Heart right ventricle (tissue), 16 donors: ENCODE results near the gene ZDHHC12. TPM values are rescaled to one million over a fixed set of nuclear protein-coding genes. Genes with fewer than 3 reads are reported as not detected.

Source experiments
- ATAC-seq, 8 donors: fragments of 200-7000 bp; cut with Tn5 transposase; one replicate each; pipeline ENCODE4 v1.9.1; 2020; ENCODE audit warnings: mild to moderate bottlenecking in 8 of 8, moderate library complexity in 8 of 8, moderate number of reproducible peaks in 1 of 8
- DNase-seq, 2 donors: peaks; one replicate each; pipeline ENCODE4 v3.0.0-alpha.2; 2020
- H3K27ac ChIP-seq, 10 donors: fragments of 200-600 bp; sonication (generic) in 2 of 10; one replicate each; pipeline versions ENCODE4 v1.5.0 to v1.8.0; 2020 to 2022; ENCODE audit warnings: mild to moderate bottlenecking in 3 of 10
- H3K27me3 ChIP-seq, 7 donors: fragments of 200-600 bp; one replicate each; pipeline ENCODE4 v1.8.0; 2021 to 2022; ENCODE audit warnings: mild to moderate bottlenecking in 2 of 7
- H3K36me3 ChIP-seq, 9 donors: fragments of 200-600 bp; sonication (generic) in 1 of 9; one replicate each; pipeline versions ENCODE4 v1.5.0 to v1.8.0; 2020 to 2022; ENCODE audit warnings: mild to moderate bottlenecking in 2 of 9
- H3K4me1 ChIP-seq, 9 donors: fragments of 200-600 bp; sonication (generic) in 1 of 9; one replicate each; pipeline versions ENCODE4 v1.5.0 to v1.8.0; 2020 to 2022; ENCODE audit warnings: mild to moderate bottlenecking in 4 of 9
- H3K4me3 ChIP-seq, 10 donors: fragments of 200-600 bp; sonication (generic) in 2 of 10; one replicate each; pipeline versions ENCODE4 v1.5.0 to v1.8.0; 2020 to 2022; ENCODE audit warnings: mild to moderate bottlenecking in 7 of 10, moderate library complexity in 2 of 10
- H3K9me3 ChIP-seq, 11 donors: fragments of 200-600 bp in 10 of 11; sonication (generic) in 2 of 11; one replicate each; pipeline versions ENCODE4 v1.5.0 to v1.8.0; 2013 to 2022; ENCODE audit warnings: mild to moderate bottlenecking in 2 of 11, control low read depth in 1 of 11, moderate library complexity in 1 of 11
- CTCF ChIP-seq, 9 donors: fragments of 200-600 bp; sonication (generic) in 2 of 9; IDR thresholded peaks; one replicate each; pipeline versions ENCODE4 v1.5.0 to v1.8.0; 2021 to 2022; ENCODE audit warnings: antibody characterized with exemption in 9 of 9, mild to moderate bottlenecking in 5 of 9, moderate library complexity in 1 of 9
- WGBS, 2 donors: extraction: QIAGEN DNeasy Blood & Tissue Kit; methylation state at CpG; one replicate each; pipeline ENCODE4 v1.1.7; 2013; ENCODE audit warnings: inconsistent platforms in 1 of 2; 5-methylcytosine and 5-hydroxymethylcytosine counted together
- intact Hi-C, 10 donors: fragments of 100-400 bp; cut with DNase I; formaldehyde crosslinking; loops; one replicate each; pipeline versions ENCODE4 v1.11.1 to v1.14.2; 2022
- polyA plus RNA-seq, 2 donors: library from polyadenylated mRNA; stranded (reverse); fragments of 200-250 nt; gene quantifications; one replicate each; pipeline ENCODE4 v1.2.3, GENCODE V29; 2013
- total RNA-seq, 10 donors: library from RNA; stranded (reverse); fragmentation: NEBNext Ultra II Directional in 3 of 10; extraction: Animal tissue kit (Norgen Biotek cat#: 25700) in 3 of 10; gene quantifications; one replicate each; pipeline versions ENCODE4 v1.2.1 to v1.2.4, GENCODE V29; 2021 to 2023
- donor health status: Arrhythmogenic right ventricular cardiomyopathy.
- donor health status: ischemic (EF 13 %, LVEDD 7.1; RV severe dilation, severe dysfunction).
- donor health status: healthy with polysubstance abuse.
- donor health status: DM: no; HTN: yes; CAD: no.
- donor health status: DM: no; HTN: no; CAD: no.
- donor health status: ischemic (EF 25% LVEDD 6.9; RV normal size, moderate dysfunction).
- donor health status: ischemic (EF 25% LVEDD 5.7; RV mildly dilated, moderate dysfunction).
- donor health status: healthy.
- donor health status: DM: yes; HTN: yes; CAD: no.
- donor health status: Ischemic cardiomyopathy.
- donor health status: ischemic (EF 35%, LVEDD 5.7; RV mildly dilated, moderate dysfunction).
- donor health status: nonischemic (EF 11% LVEDD 7.7; RV severe dilation, severe dysfunction).
- donor health status: DM: yes; HTN: yes; CAD: no.
- donor health status: PGD.
- donor health status: ischemic (EF 29% LVEDD 5.4; RV normal size, mild dysfunction).
- donor health status: nonischemic (EF 23%, LVEDD 6.1; RV moderate dilation, normal function).

ZDHHC12 gene
- total and polyA plus RNA-seq, 12 donors, result 4.1 to 36.6 (median 6.2) TPM

- ATAC-seq, result no peak
- DNase-seq, result no peak
These were observed 40.4 kb upstream of the ZDHHC12 start for GRCh38 chr9:128764361-128764760.

GRCh38 chr9:128762671-128763449 lies 38.9 kb upstream of the ZDHHC12 start:
- Histone ChIP-seq H3K9me3 (no peaks in the 10 kb centered on the region), H3K4me3 (no peak overlapping the region), H3K27me3 (no peaks in the 10 kb centered on the region), H3K4me1 (peaks cover 0 to 10% (median 0%) of the 10 kb centered on the region in 9 donors), H3K27ac (no peak overlapping the region), H3K36me3 (peaks cover 0 to 16% (median 0%) of the 10 kb centered on the region in 9 donors)
- ATAC-seq, result peak in 5 of 8 donors; percentile 26 to 38 (median 30)
- no peak for DNase-seq
- intact Hi-C loops, result no loop called here
- WGBS, 2 donors, result 77 to 81% methylated on average over 9 of the region's 9 CpGs
- TF ChIP-seq CTCF (IDR thresholded peaks at IDR 0.05), result no peak

More at GRCh38 chr9:128764361-128764760, 40.4 kb upstream of the ZDHHC12 start:
- Histone ChIP-seq H3K9me3 (no peaks in the 10 kb centered on the region), H3K36me3 (peaks cover 0 to 26% (median 0%) of the 10 kb centered on the region in 9 donors), H3K4me1 (peaks cover 0 to 14% (median 6%) of the 10 kb centered on the region in 9 donors), H3K4me3 (no peak overlapping the region), H3K27me3 (no peaks in the 10 kb centered on the region), H3K27ac (no peak overlapping the region)
- intact Hi-C loops, result no loop called here
- TF ChIP-seq CTCF (IDR thresholded peaks at IDR 0.05), result no peak
- 83 to 88% methylated on average over 6 of the region's 6 CpGs for WGBS, 2 donors

GRCh38 chr9:128757602-128758001 lies 33.7 kb upstream of the ZDHHC12 start:
- Histone ChIP-seq H3K9me3 (no peaks in the 10 kb centered on the region), H3K36me3 (peaks cover 0 to 35% (median 20%) of the 10 kb centered on the region in 9 donors), H3K4me3 (no peak overlapping the region), H3K27ac (no peak overlapping the region), H3K27me3 (no peaks in the 10 kb centered on the region), H3K4me1 (peaks cover 0 to 7% (median 0%) of the 10 kb centered on the region in 9 donors)
- no peak for ATAC-seq
- no peak for TF ChIP-seq CTCF (IDR thresholded peaks at IDR 0.05)
- no peak for DNase-seq
- intact Hi-C loops, result no loop called here
- 90 to 92% methylated on average over 6 of the region's 6 CpGs for WGBS, 2 donors

GRCh38 chr9:128753627-128754026 lies 29.7 kb upstream of the ZDHHC12 start:
- no peak for DNase-seq
- Histone ChIP-seq H3K4me3 (no peak overlapping the region), H3K27me3 (no peaks in the 10 kb centered on the region), H3K36me3 (peaks cover 0 to 70% (median 43%) of the 10 kb centered on the region in 9 donors), H3K9me3 (no peaks in the 10 kb centered on the region), H3K4me1 (no peaks in the 10 kb centered on the region), H3K27ac (no peak overlapping the region)
- WGBS, 2 donors, result 96 to 97% methylated on average over 16 of the region's 16 CpGs
- intact Hi-C loops, result no loop called here
- ATAC-seq, result peak in 1 of 8 donors; percentile 49
- TF ChIP-seq CTCF (IDR thresholded peaks at IDR 0.05), result no peak
